B cell (primary cell): ENCODE measurements around the gene SMARCD3. TPM values are rescaled to one million over a fixed set of nuclear protein-coding genes. Genes with fewer than 3 reads are reported as not detected.

ENCODE experiments used
- ATAC-seq: fragments of 200-7000 bp; cut with Tn5 transposase; one replicate; pipeline ENCODE4 v1.10.0; 2021; ENCODE audit warnings: low read depth, mild to moderate bottlenecking, moderate number of reproducible peaks, moderate library complexity
- CTCF ChIA-PET: fragments of 350-600 bp; sonication (Branson Sonifier 250); formaldehyde crosslinking; loops from one replicate; lab custom pipeline; 2021; ENCODE audit warnings: antibody characterized with exemption, inconsistent platforms; lab: Charles Lee
- POLR2A ChIA-PET: fragments of 350-600 bp; sonication (Branson Sonifier 250); formaldehyde crosslinking; loops from one replicate; lab custom pipeline; 2021; ENCODE audit warnings: antibody characterized with exemption; lab: Charles Lee
- DNase-seq: peaks from one replicate; pipeline ENCODE4 v3.0.0; 2013
- H2AFZ ChIP-seq: 2 replicates; pipeline ENCODE4 v1.6.1; 2012; ENCODE audit warnings: mild to moderate bottlenecking, low read depth, low read length; ENCODE audit not compliant: insufficient read depth, poor library complexity, severe bottlenecking
- H3K27ac ChIP-seq, 2 donors: 1 replicate in 1 of 2; 2 replicates in 1 of 2; pipeline ENCODE4 v1.5.1; 2012 to 2013; ENCODE audit warnings: low read length in 2 of 2, mild to moderate bottlenecking in 2 of 2, moderate library complexity in 1 of 2
- H3K27me3 ChIP-seq, 4 experiments: fragments of 200-600 bp in 1 of 4; sonication (generic) in 1 of 4; replicated peaks in 1 of 4; 1 replicate in 2 of 4; 2 replicates in 2 of 4; pipeline versions ENCODE4 v1.6.1 to v1.7.0; 2013 to 2016; ENCODE audit warnings: low read length in 3 of 4, mild to moderate bottlenecking in 2 of 4, mixed read lengths in 1 of 4, moderate library complexity in 1 of 4; ENCODE audit not compliant: insufficient read depth in 4 of 4, control insufficient read depth in 3 of 4; ENCODE audit errors: control extremely low read depth in 1 of 4
- H3K36me3 ChIP-seq, 2 experiments: replicated peaks in 1 of 2; 1 replicate in 1 of 2; 2 replicates in 1 of 2; pipeline versions ENCODE4 v1.6.1 to v1.7.1; 2013; ENCODE audit warnings: low read length in 1 of 2; ENCODE audit not compliant: insufficient read depth in 2 of 2, control insufficient read depth in 1 of 2; ENCODE audit errors: control extremely low read depth in 1 of 2, extremely low read depth in 1 of 2
- H3K4me1 ChIP-seq, 2 donors: fragments of 200-600 bp in 1 of 2; sonication (generic) in 1 of 2; 1 replicate in 1 of 2; 2 replicates in 1 of 2; pipeline versions ENCODE4 v1.5.1 to v1.6.1; 2013 to 2017; ENCODE audit warnings: low read length in 2 of 2; ENCODE audit not compliant: control insufficient read depth in 2 of 2, insufficient read depth in 2 of 2
- H3K4me2 ChIP-seq: replicated peaks from 2 replicates; pipeline ENCODE3; 2012; ENCODE audit warnings: mild to moderate bottlenecking, low read depth, low read length; ENCODE audit not compliant: poor library complexity, severe bottlenecking
- H3K4me3 ChIP-seq, 5 experiments: fragments of 200-600 bp in 1 of 5; sonication (generic) in 1 of 5; 1 replicate in 3 of 5; 2 replicates in 2 of 5; pipeline versions ENCODE4 v1.5.1 to v1.7.0; 2011 to 2016; ENCODE audit warnings: low read length in 4 of 5, mild to moderate bottlenecking in 4 of 5, low read depth in 2 of 5, control low read depth in 1 of 5, moderate library complexity in 1 of 5; ENCODE audit not compliant: insufficient read depth in 1 of 5; ENCODE audit errors: control extremely low read depth in 1 of 5, extremely low read depth in 1 of 5
- H3K79me2 ChIP-seq: fragments of 200-600 bp; sonication (generic); one replicate; pipeline ENCODE4 v1.6.0; 2016; ENCODE audit warnings: low read length; ENCODE audit not compliant: control insufficient read depth, insufficient read depth
- H3K9ac ChIP-seq: fragments of 200-600 bp; sonication (generic); 2 replicates; pipeline ENCODE4 v1.6.1; 2017; ENCODE audit warnings: mild to moderate bottlenecking, low read length, moderate library complexity
- H3K9me3 ChIP-seq, 3 donors: one replicate each; pipeline versions ENCODE4 v1.6.1 to v1.7.1; 2013; ENCODE audit warnings: low read length in 2 of 3; ENCODE audit not compliant: control insufficient read depth in 2 of 3, insufficient read depth in 1 of 3; ENCODE audit errors: control extremely low read depth in 1 of 3
- H4K20me1 ChIP-seq: 2 replicates; pipeline ENCODE4 v1.6.0; 2012; ENCODE audit warnings: mild to moderate bottlenecking, low read length; ENCODE audit not compliant: insufficient read depth, control insufficient read depth, poor library complexity, severe bottlenecking
- H3K27ac Mint-ChIP-seq: one replicate; pipeline ENCODE4 v1.8.0; 2021; ENCODE audit warnings: mixed read lengths
- H3K27me3 Mint-ChIP-seq: one replicate; pipeline ENCODE4 v1.8.0; 2021; ENCODE audit warnings: mixed read lengths
- H3K4me1 Mint-ChIP-seq: one replicate; pipeline ENCODE4 v1.8.0; 2021; ENCODE audit warnings: mixed read lengths
- H3K4me3 Mint-ChIP-seq: one replicate; pipeline ENCODE4 v1.8.0; 2021; ENCODE audit warnings: mixed read lengths
- H3K9me3 Mint-ChIP-seq: one replicate; pipeline ENCODE4 v1.8.0; 2022; ENCODE audit warnings: mixed read lengths; ENCODE audit not compliant: insufficient read depth
- EZH2 ChIP-seq: IDR thresholded peaks from 2 replicates; pipeline ENCODE4 v1.6.1; 2012; ENCODE audit warnings: borderline replicate concordance, low read depth, mild to moderate bottlenecking, moderate library complexity, low read length; ENCODE audit not compliant: insufficient read depth, poor library complexity, severe bottlenecking
- WGBS: methylation state at CpG from one replicate; pipeline ENCODE4 v1.1.5; 2013; ENCODE audit warnings: missing lambda C conversion rate; ENCODE audit not compliant: insufficient coverage; 5-methylcytosine and 5-hydroxymethylcytosine counted together
- intact Hi-C: fragments of 100-400 bp; cut with micrococcal nuclease; formaldehyde crosslinking; loops from one replicate; pipeline ENCODE4 v1.10.0; 2022
- polyA plus RNA-seq: library from polyadenylated mRNA; depleted of rRNA; stranded (reverse); fragments of >200 nt; gene quantifications from 2 replicates; pipeline ENCODE4 v1.2.3, GENCODE V29; 2012
- total RNA-seq, 2 donors: library from RNA; stranded (reverse); fragments of 120-200 nt in 1 of 2; gene quantifications; 1 replicate in 1 of 2; 2 replicates in 1 of 2; pipeline versions ENCODE4 v1.2.3 to v1.2.4, GENCODE V29; 2013 to 2022
- TF ChIP-seq, protein P1 (sequence below): fragments of 200-600 bp; IDR thresholded peaks from one replicate; pipeline ENCODE4 v1.8.0; 2022; ENCODE audit warnings: antibody characterized with exemption, mild to moderate bottlenecking

SMARCD3 gene
- total and polyA plus RNA-seq, 2 donors (not counting 1 experiment from before 2014, with no cell fraction given) = 1.0 TPM; not detected in 1

- POLR2A ChIA-PET = interaction anchor here (0.6 kb wide), 1 partner anchor 18 kb away, joined by 6 read pairs; no protein-coding TSS in a partner anchor
- TF ChIP-seq, protein P1, sequence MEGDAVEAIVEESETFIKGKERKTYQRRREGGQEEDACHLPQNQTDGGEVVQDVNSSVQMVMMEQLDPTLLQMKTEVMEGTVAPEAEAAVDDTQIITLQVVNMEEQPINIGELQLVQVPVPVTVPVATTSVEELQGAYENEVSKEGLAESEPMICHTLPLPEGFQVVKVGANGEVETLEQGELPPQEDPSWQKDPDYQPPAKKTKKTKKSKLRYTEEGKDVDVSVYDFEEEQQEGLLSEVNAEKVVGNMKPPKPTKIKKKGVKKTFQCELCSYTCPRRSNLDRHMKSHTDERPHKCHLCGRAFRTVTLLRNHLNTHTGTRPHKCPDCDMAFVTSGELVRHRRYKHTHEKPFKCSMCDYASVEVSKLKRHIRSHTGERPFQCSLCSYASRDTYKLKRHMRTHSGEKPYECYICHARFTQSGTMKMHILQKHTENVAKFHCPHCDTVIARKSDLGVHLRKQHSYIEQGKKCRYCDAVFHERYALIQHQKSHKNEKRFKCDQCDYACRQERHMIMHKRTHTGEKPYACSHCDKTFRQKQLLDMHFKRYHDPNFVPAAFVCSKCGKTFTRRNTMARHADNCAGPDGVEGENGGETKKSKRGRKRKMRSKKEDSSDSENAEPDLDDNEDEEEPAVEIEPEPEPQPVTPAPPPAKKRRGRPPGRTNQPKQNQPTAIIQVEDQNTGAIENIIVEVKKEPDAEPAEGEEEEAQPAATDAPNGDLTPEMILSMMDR = no peak
- TF ChIP-seq EZH2 = no peak
Measured at GRCh38 chr7:151191544-151191943, 57.0 kb downstream of the SMARCD3 start.

DNA sequence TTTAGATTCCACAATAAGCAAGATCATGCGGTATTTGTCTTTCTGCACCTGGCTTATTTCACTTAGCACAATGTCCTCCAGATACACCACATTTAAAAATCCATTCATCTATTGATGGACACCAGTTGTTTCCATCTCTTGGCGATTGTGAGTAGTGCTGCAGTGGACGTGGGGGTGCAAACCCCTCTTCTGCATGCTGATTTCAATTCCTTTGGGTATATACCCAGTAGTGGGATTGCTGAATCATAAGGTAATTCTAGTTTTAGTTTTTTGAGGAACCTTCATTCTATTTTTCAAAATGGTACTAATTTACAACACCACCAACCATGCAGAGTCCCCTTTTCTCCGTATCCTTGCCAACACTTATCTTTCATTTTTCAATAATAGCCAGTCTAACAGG is 59.5 kb downstream of the SMARCD3 start:
- POLR2A ChIA-PET = no interaction called here
- DNase-seq (no peak), ATAC-seq (no peak)
- Histone ChIP-seq H3K4me3 (no peak overlapping the region), H4K20me1 (no peaks in the 10 kb centered on the region), H3K4me2 (no peak overlapping the region), H2AFZ (no peak overlapping the region), H3K27me3 (peaks cover 0 to 10% (median 0%) of the 10 kb centered on the region in 4 experiments), H3K9me3 (no peaks in the 10 kb centered on the region), H3K36me3 (no peaks in the 10 kb centered on the region), H3K4me1 (no peaks in the 10 kb centered on the region), H3K79me2 (no peaks in the 10 kb centered on the region), H3K9ac (no peak overlapping the region), H3K27ac (no peak overlapping the region)
- TF ChIP-seq, protein P1 = no peak
- no peak for TF ChIP-seq EZH2
- CTCF ChIA-PET = no interaction called here
- intact Hi-C loops = no loop called here
- Mint-ChIP-seq H3K27me3 (peaks cover 25% of the 10 kb centered on the region), H3K4me3 (no peak overlapping the region), H3K4me1 (peaks cover 4% of the 10 kb centered on the region), H3K9me3 (no peaks in the 10 kb centered on the region), H3K27ac (no peak overlapping the region)
- WGBS = no CpG with 5 or more reads among the region's 4 CpGs

More at GRCh38 chr7:151191544-151191943, 57.0 kb downstream of the SMARCD3 start:
- CTCF ChIA-PET = interaction anchor here (0.7 kb wide), 1 partner anchor 68 kb away, joined by 3 read pairs; no protein-coding TSS in a partner anchor
- Histone ChIP-seq H2AFZ (no peak overlapping the region), H3K4me1 (no peaks in the 10 kb centered on the region), H4K20me1 (no peaks in the 10 kb centered on the region), H3K4me3 (no peak overlapping the region), H3K36me3 (no peaks in the 10 kb centered on the region), H3K9me3 (no peaks in the 10 kb centered on the region), H3K27me3 (peaks cover 0 to 15% (median 0%) of the 10 kb centered on the region in 4 experiments), H3K4me2 (no peak overlapping the region), H3K79me2 (no peaks in the 10 kb centered on the region), H3K9ac (no peak overlapping the region), H3K27ac (no peak overlapping the region)
- 94% methylated on average over 11 of the region's 12 CpGs for WGBS
- Mint-ChIP-seq H3K27me3 (peaks cover 21% of the 10 kb centered on the region), H3K27ac (no peak overlapping the region), H3K4me3 (no peak overlapping the region), H3K9me3 (no peaks in the 10 kb centered on the region), H3K4me1 (peaks cover 4% of the 10 kb centered on the region)
- ATAC-seq (no peak), DNase-seq (no peak)
- intact Hi-C loops = no loop called here

Other genes starting within 250 kb of the SMARCD3 start
- gene ATG9B, start 224.2 kb downstream of the SMARCD3 start, total RNA-seq = 4.2 and 5.1 TPM in 2 replicates
- gene ATG9B, start 224.2 kb downstream of the SMARCD3 start, polyA plus RNA-seq = 7.2 and 10.2 TPM in 2 replicates
- 64.7 and 69.7 TPM in 2 replicates for gene ABCB8, start 220.2 kb downstream of the SMARCD3 start, total RNA-seq
- gene ABCB8, start 220.2 kb downstream of the SMARCD3 start, polyA plus RNA-seq = 29.5 and 41.4 TPM in 2 replicates
- gene ASIC3, start 200.2 kb downstream of the SMARCD3 start, total RNA-seq = 2.9 and 4.8 TPM in 2 replicates
- gene ASIC3, start 200.2 kb downstream of the SMARCD3 start, polyA plus RNA-seq = 5.0 and 6.3 TPM in 2 replicates
- 8.2 and 8.9 TPM in 2 replicates for gene CDK5, start 190.8 kb downstream of the SMARCD3 start, total RNA-seq
- gene CDK5, start 190.8 kb downstream of the SMARCD3 start, polyA plus RNA-seq = 4.5 and 8.4 TPM in 2 replicates
- gene SLC4A2, start 189.1 kb downstream of the SMARCD3 start, total RNA-seq = 106 and 113 TPM in 2 replicates
- gene SLC4A2, start 189.1 kb downstream of the SMARCD3 start, polyA plus RNA-seq = 82.8 and 103 TPM in 2 replicates
- 119 and 120 TPM in 2 replicates for gene FASTK, start 167.9 kb downstream of the SMARCD3 start, total RNA-seq
- gene FASTK, start 167.9 kb downstream of the SMARCD3 start, polyA plus RNA-seq = 251 and 258 TPM in 2 replicates
- gene TMUB1, start 165.2 kb downstream of the SMARCD3 start, total RNA-seq = 44.4 and 49.2 TPM in 2 replicates
- 81.9 and 102 TPM in 2 replicates for gene TMUB1, start 165.2 kb downstream of the SMARCD3 start, polyA plus RNA-seq
- gene AGAP3, start 162.2 kb downstream of the SMARCD3 start, total RNA-seq = 20.2 and 21.1 TPM in 2 replicates
- 15.2 and 22.3 TPM in 2 replicates for gene AGAP3, start 162.2 kb downstream of the SMARCD3 start, polyA plus RNA-seq
- gene GBX1, start 81.0 kb downstream of the SMARCD3 start, total RNA-seq = not detected in 2 replicates
- gene GBX1, start 81.0 kb downstream of the SMARCD3 start, polyA plus RNA-seq = not detected in 2 replicates
- gene ASB10, start 61.4 kb downstream of the SMARCD3 start, total RNA-seq = not detected in 2 replicates
- gene ASB10, start 61.4 kb downstream of the SMARCD3 start, polyA plus RNA-seq = not detected in 2 replicates
- 3.1 and 4.2 TPM in 2 replicates for gene H2BK1, start 38.2 kb downstream of the SMARCD3 start, total RNA-seq
- not detected in 2 replicates for gene H2BK1, start 38.2 kb downstream of the SMARCD3 start, polyA plus RNA-seq
- 27.1 and 30.2 TPM in 2 replicates for gene ABCF2, start 21.5 kb downstream of the SMARCD3 start, total RNA-seq
- gene ABCF2, start 21.5 kb downstream of the SMARCD3 start, polyA plus RNA-seq = 12.5 and 16.1 TPM in 2 replicates
- 39.4 and 44.0 TPM in 2 replicates for gene CHPF2, start 16.2 kb downstream of the SMARCD3 start, total RNA-seq
- gene CHPF2, start 16.2 kb downstream of the SMARCD3 start, polyA plus RNA-seq = 28.8 and 39.9 TPM in 2 replicates
- gene NUB1, start 93.1 kb upstream of the SMARCD3 start, total RNA-seq = 95.4 and 104 TPM in 2 replicates
- 55.0 and 65.2 TPM in 2 replicates for gene NUB1, start 93.1 kb upstream of the SMARCD3 start, polyA plus RNA-seq
- gene WDR86, start 161.3 kb upstream of the SMARCD3 start, total RNA-seq = 1.4 and 1.7 TPM in 2 replicates
- gene WDR86, start 161.3 kb upstream of the SMARCD3 start, polyA plus RNA-seq = 1.5 and 2.4 TPM in 2 replicates
- gene CRYGN, start 191.4 kb upstream of the SMARCD3 start, total RNA-seq = not detected in 2 replicates
- not detected in 2 replicates for gene CRYGN, start 191.4 kb upstream of the SMARCD3 start, polyA plus RNA-seq